Transverse colon (tissue), 4 donors: Measurements from ENCODE around the gene GALNT2. TPM values are rescaled to one million over a fixed set of nuclear protein-coding genes. Genes with fewer than 3 reads are reported as not detected.

Source experiments
- DNase-seq: peaks from one replicate; pipeline ENCODE4 v3.0.0-alpha.2; 2019
- H3K27ac ChIP-seq, 4 donors: fragments of 200-600 bp; sonication (generic); 2 replicates each; pipeline ENCODE4 v1.5.1; 2016 to 2018; ENCODE audit warnings: inconsistent platforms in 4 of 4
- H3K27me3 ChIP-seq: fragments of 200-600 bp; sonication (generic); 2 replicates; pipeline ENCODE4 v1.5.1; 2017; ENCODE audit warnings: inconsistent platforms
- H3K36me3 ChIP-seq, 4 donors: fragments of 200-600 bp; sonication (generic); 2 replicates each; pipeline ENCODE4 v1.5.1; 2017 to 2019; ENCODE audit warnings: inconsistent platforms in 4 of 4
- H3K4me1 ChIP-seq, 4 donors: fragments of 200-600 bp; sonication (generic); 2 replicates each; pipeline ENCODE4 v1.5.1; 2017 to 2020; ENCODE audit warnings: inconsistent platforms in 4 of 4
- H3K4me3 ChIP-seq, 4 donors: fragments of 200-600 bp; sonication (generic); 1 replicate in 1 of 4; 2 replicates in 3 of 4; pipeline versions ENCODE4 v1.5.1 to v1.6.1; 2017 to 2019; ENCODE audit warnings: inconsistent platforms in 4 of 4
- H3K9me3 ChIP-seq, 2 donors: fragments of 200-600 bp; sonication (generic); 2 replicates each; pipeline ENCODE4 v1.5.1; 2017 to 2019; ENCODE audit warnings: inconsistent platforms in 2 of 2
- EP300 ChIP-seq: sonication (generic); formaldehyde crosslinking; IDR thresholded peaks from one replicate; pipeline ENCODE4 v1.6.1; 2017; ENCODE audit warnings: antibody characterized with exemption, low read depth
- POLR2A ChIP-seq: fragments of 450-650 bp; IDR thresholded peaks from one replicate; pipeline ENCODE4 v1.6.1; 2016; ENCODE audit warnings: antibody characterized with exemption, mild to moderate bottlenecking, moderate library complexity
- POLR2AphosphoS5 ChIP-seq, 3 donors: sonication (generic); formaldehyde crosslinking; IDR thresholded peaks; one replicate each; pipeline ENCODE4 v1.6.1; 2016; ENCODE audit warnings: antibody characterized with exemption in 3 of 3
- WGBS, 2 donors: methylation state at CpG; one replicate each; pipeline ENCODE4 v1.1.5; 2018; ENCODE audit warnings: low coverage in 1 of 2; 5-methylcytosine and 5-hydroxymethylcytosine counted together
- in situ Hi-C, 4 donors: fragments of 200-750 bp; cut with MboI; loops; one replicate each; pipeline versions ENCODE4 v1.15.0 to v1.15.1; 2017; ENCODE audit warnings: low sequenced_read_pairs in 3 of 4, low pct_ligation_motif_present in 1 of 4, low pct_unique_long_range_greater_than_20kb in 1 of 4
- intact Hi-C: fragments of 100-400 bp; cut with DNase I; formaldehyde crosslinking; loops from one replicate; pipeline ENCODE4 v1.15.1; 2023; ENCODE audit warnings: low total_unique reads
- total RNA-seq, 4 donors: library from RNA; depleted of rRNA; stranded (reverse); fragments of >200 nt; gene quantifications; one replicate each; pipeline ENCODE4 v1.1.0, GENCODE V29; 2016
- TF ChIP-seq, protein P1 (sequence below), 5 experiments: fragments of 200-600 bp in 3 of 5; fragments of 450-650 bp in 2 of 5; sonication (generic) in 3 of 5; IDR thresholded peaks; 1 replicate in 2 of 5; 2 replicates in 3 of 5; pipeline ENCODE4 v1.5.1; 2016 to 2017; ENCODE audit warnings: antibody characterized with exemption in 5 of 5, inconsistent platforms in 3 of 5, mild to moderate bottlenecking in 2 of 5, moderate library complexity in 1 of 5

The GALNT2 gene
- total RNA-seq, 4 donors from 2014 or later = 16.5 to 48.8 (median 36.8) TPM

DNA sequence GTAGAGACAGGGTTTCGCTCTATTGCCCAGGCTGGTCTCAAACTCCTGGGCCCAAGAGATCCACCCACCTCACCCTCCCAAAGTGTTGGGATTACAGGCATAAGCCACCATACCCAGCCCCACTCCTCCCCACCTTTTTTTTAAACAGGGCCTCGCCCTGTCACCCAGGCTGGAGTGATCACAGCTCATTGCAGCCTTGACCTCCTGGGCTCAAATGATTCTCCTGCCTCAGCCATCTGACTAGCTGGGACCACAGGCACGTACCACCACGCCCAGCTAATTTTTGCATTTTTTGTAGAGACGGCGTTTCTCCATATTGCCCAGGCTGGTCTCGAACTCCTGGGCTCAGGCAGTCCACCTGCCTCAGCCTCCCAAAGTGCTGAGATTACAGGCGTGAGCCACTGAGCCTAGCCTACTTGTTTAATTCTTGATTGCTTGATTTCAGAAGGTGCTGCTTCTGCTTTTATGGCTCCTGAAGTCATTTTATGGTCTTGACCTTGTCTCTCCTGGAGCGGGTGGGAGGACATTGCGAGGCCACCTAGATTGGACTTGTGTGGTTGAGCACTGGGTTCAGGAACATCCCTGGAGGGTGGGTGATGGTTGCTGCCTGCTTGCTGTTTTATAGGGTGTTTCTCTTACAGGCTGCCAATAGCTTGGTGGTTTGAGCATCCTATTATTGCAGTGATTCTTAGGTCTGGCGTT lies 81.9 kb downstream of the GALNT2 start:
- no peak overlapping the region for H3K4me3 ChIP-seq
- in situ Hi-C loops (no loop called here), intact Hi-C loops (no loop called here)
- no peaks in the 10 kb centered on the region for H3K9me3 ChIP-seq
- peaks cover 4 to 47% (median 15%) of the 10 kb centered on the region in 4 donors for H3K4me1 ChIP-seq
- H3K36me3 ChIP-seq = no peaks in the 10 kb centered on the region
- WGBS, 2 donors = 72 to 74% methylated on average over 6 to 11 of the region's 11 CpGs
- peak overlapping the region in 2 of 4 donors; percentile 53 to 65 for H3K27ac ChIP-seq
- no peaks in the 10 kb centered on the region for H3K27me3 ChIP-seq
- no peak for DNase-seq
- TF ChIP-seq, protein P1, sequence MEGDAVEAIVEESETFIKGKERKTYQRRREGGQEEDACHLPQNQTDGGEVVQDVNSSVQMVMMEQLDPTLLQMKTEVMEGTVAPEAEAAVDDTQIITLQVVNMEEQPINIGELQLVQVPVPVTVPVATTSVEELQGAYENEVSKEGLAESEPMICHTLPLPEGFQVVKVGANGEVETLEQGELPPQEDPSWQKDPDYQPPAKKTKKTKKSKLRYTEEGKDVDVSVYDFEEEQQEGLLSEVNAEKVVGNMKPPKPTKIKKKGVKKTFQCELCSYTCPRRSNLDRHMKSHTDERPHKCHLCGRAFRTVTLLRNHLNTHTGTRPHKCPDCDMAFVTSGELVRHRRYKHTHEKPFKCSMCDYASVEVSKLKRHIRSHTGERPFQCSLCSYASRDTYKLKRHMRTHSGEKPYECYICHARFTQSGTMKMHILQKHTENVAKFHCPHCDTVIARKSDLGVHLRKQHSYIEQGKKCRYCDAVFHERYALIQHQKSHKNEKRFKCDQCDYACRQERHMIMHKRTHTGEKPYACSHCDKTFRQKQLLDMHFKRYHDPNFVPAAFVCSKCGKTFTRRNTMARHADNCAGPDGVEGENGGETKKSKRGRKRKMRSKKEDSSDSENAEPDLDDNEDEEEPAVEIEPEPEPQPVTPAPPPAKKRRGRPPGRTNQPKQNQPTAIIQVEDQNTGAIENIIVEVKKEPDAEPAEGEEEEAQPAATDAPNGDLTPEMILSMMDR (IDR thresholded peaks at IDR 0.05) = no peak
- TF ChIP-seq POLR2A (no peak), POLR2AphosphoS5 (IDR thresholded peaks at IDR 0.05) (no peak), EP300 (no peak)

DNA sequence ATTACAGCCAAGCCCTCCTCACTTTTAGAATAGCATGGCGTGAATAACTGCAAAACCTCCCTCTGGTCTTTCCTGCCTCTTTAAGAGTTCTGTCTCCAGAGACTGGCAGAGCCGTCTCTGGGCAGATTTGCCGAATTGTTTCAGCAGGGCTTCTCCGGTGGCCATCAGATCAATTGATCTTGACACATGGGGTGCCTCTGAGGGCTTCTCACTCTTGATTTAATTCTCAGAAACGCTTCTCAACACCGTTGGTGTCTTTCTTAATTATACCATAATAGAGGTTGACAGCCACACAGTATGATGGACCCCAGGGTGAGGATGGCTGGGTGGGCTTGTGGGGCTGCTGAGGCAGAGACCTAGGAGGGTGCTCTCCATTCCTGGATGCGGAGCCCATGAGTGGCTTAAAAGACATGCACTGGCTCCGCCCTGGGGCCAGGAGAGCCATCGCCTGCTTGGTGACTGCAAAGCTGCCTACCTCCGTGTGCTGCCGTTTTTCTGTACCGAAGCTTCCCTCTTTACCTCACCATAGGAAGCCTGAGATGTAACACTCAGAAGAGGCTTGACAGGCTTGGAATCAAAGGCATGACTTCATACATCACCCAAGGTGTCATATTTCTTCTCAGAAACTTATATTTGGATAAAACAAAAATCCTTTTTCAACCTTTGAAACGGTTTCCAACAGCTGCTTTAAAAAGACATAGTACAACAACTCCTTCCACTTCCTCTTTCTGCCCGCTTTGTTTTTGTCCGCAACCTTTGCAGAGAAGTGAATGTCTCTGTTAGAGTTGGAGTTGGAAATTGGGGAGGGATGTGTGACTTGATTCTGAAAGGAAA lies 82.9 kb downstream of the GALNT2 start:
- 68 to 81% methylated on average over 8 to 15 of the region's 15 CpGs for WGBS, 2 donors
- H3K36me3 ChIP-seq = no peaks in the 10 kb centered on the region
- intact Hi-C loops = no loop called here
- no peaks in the 10 kb centered on the region for H3K27me3 ChIP-seq
- no peak overlapping the region for H3K4me3 ChIP-seq
- H3K9me3 ChIP-seq = no peaks in the 10 kb centered on the region
- in situ Hi-C loops = no loop called here
- DNase-seq = no peak
- peaks cover 3 to 41% (median 15%) of the 10 kb centered on the region in 4 donors for H3K4me1 ChIP-seq
- H3K27ac ChIP-seq = peak overlapping the region; percentile 47 to 65 (median 55)
- no peak for TF ChIP-seq EP300
- TF ChIP-seq POLR2AphosphoS5 (IDR thresholded peaks at IDR 0.05) = peak in 1 of 3 donors; percentile 13

- Histone ChIP-seq H3K27ac (peak overlapping the region; percentile 47 to 65 (median 55)), H3K4me3 (no peak overlapping the region), H3K4me1 (peaks cover 0 to 35% (median 12%) of the 10 kb centered on the region in 4 donors), H3K9me3 (no peaks in the 10 kb centered on the region), H3K36me3 (no peaks in the 10 kb centered on the region), H3K27me3 (no peaks in the 10 kb centered on the region)
- TF ChIP-seq, protein P1 (IDR thresholded peaks at IDR 0.05) = no peak
- TF ChIP-seq POLR2AphosphoS5 (IDR thresholded peaks at IDR 0.05) = no peak
- TF ChIP-seq EP300 = no peak
- no peak for TF ChIP-seq POLR2A
- intact Hi-C loops = no loop called here
- DNase-seq = no peak
- 80 to 91% methylated on average over 1 to 7 of the region's 7 CpGs for WGBS, 2 donors
- in situ Hi-C loops = no loop called here
These were observed 83.6 kb downstream of the GALNT2 start for GRCh38 chr1:230150615-230151014.

DNA sequence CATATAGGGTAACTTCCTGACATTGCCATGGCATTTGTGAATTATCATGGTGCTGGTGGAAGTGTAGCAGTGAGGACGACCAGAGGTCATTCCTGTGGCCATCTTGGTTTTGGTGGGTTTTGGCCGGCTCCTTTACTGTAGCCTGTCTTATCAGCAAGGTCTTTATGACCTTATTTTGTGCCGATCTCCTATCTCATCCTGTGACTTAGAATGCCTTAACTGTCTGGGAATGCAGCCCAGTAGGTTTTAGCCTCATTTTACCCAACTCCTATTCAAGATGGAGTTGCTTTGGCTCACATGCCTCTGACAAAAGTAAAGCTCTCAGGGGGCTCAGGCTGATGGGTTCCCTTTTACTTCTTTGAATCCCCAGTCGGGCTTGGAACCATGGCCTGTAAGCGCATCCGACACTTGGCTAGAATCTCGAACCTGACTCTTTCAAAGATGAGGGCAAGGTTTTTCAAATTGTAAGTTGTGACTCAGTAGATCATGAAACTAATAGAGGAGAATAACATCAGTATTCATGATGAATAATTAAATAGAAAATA lies 85.0 kb downstream of the GALNT2 start:
- DNase-seq = no peak
- in situ Hi-C loops (no loop called here), intact Hi-C loops (no loop called here)
- Histone ChIP-seq H3K4me3 (no peak overlapping the region), H3K36me3 (no peaks in the 10 kb centered on the region), H3K9me3 (no peaks in the 10 kb centered on the region), H3K4me1 (peaks cover 0 to 29% (median 11%) of the 10 kb centered on the region in 4 donors), H3K27ac (no peak overlapping the region), H3K27me3 (no peaks in the 10 kb centered on the region)
- WGBS, 2 donors = 86 to 93% methylated on average over 5 to 7 of the region's 7 CpGs
- TF ChIP-seq POLR2AphosphoS5 (IDR thresholded peaks at IDR 0.05) (no peak), POLR2A (no peak), EP300 (no peak)
- TF ChIP-seq, protein P1 (IDR thresholded peaks at IDR 0.05) = no peak
